NCI-H69 (cell line): ENCODE results near the gene ZIC5.

Source experiments
- DNase-seq: peaks from one replicate; lab custom pipeline; 2025; lab: John Stamatoyannopoulos, UW

Gene ZIC5

DNA sequence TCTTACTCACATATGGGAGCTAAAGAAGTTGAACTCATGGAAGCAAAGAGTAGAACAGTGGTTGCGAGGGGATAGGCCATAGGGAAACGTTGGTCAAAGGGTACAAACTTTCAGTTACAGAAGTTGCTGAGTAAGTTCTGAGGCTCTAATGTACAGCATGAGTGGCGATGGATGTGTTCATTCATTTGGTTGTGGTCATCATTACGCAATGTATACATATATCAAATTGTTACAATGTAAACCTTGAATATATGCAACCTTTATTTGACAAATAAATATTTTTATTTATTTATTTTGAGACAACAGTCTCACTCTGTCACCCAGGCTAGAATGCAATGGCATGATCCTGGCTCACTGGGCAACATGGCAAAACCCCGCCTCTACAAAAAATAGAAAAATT is 38.7 kb downstream of the ZIC5 start:
- DNase-seq: no peak

DNA sequence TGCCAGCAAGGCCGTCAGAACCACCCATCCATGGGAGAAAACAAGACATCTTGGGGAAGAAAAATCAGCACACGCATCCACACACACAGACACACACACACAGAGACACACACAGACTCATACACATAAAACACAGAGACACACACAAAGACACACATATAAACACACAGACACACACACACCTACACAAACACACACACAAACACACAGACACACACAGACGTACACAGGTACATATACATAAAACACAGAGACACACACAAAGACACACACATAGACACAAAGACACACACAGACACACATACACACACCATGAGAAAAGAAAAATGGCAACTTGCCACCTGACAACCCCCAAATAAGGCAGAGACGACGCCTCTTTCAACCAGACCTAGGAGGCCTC is 40.6 kb downstream of the ZIC5 start:
- peak; percentile 43 for DNase-seq

DNA sequence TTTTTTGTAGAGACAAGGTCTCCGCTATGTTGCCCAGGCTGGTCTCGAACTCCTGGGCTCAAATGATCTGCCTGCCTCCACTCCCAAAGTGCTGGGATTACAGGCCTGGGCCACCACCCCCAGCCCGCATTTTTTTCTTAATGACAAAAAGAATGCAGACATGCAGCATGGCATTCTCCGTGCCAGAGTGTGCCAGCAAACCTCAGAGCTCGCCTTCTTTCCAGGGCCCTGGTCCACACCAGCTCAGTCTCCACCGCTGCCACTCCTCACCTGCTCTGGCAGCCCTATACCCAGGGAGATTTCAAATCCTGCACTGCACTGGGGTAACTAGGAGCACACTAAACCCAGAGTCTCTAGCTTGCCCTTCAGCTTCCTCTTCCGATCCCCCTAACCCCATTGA is 41.7 kb downstream of the ZIC5 start:
- DNase-seq: no peak

DNA sequence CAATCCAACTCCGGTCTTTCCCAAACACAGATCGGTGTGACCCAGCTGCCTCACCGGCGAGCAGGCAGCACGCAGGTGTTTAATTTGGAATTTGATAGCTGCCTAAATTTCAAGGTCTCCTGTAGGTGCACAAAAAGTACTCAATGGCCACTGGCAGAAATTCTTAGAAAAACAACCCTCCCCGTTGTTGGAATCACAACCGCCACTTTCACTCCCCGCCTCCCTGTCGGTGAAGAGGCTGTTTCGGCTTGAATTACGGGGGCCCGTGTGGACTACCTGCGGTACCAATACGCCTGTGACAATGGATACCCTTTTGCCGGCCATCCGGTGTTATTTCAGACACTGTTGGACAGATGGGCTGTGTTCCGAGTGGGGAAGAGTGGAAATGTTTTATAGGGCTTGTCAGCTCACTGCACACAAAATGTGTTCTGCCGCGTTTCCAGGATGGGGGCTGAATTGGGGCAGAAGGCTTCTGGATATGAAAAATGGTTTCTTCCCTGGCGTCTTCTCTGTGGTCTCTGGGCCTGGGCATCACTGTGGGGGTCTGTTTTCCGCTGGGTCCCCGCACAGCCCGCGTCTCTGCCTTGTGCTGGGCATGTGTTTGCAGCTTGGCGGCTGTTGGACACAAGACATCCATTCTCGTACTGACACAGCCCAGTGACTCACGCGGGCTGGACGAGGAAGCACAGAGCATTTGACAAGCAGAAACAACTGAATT is 45.4 kb downstream of the ZIC5 start:
- peak; percentile 96 for DNase-seq

DNA sequence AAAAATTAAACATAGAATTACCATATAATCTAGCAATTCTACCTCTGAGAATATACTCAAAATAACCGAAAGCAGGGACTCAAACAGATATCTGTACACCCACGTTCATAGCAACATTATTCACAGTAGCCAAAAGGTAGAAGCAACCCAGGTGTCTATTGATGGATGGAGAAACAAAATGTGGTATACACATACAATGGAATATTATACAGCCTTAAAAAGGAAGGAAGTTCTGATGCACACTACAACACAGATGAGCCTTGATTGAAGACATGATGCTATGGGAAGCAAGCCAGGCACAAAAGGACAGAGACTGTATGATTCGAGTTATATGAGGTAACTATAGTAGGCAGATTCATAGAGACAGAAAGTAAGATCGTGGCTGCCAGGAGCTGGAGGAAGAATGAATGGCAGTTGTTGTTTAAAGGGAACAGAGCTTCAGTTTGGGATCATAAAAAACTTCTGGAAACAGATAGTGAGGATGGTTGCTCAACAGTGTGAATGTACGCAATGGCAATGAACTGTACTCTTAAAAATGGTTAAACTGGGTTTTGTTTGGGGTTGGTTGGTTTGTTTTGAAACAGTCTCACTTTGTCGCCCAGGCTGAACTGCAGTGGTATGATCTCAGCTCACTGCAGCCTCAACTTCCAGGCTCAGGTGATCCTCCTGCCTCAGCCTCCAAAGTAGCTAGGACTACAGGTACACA is 47.5 kb downstream of the ZIC5 start:
- no peak for DNase-seq

DNA sequence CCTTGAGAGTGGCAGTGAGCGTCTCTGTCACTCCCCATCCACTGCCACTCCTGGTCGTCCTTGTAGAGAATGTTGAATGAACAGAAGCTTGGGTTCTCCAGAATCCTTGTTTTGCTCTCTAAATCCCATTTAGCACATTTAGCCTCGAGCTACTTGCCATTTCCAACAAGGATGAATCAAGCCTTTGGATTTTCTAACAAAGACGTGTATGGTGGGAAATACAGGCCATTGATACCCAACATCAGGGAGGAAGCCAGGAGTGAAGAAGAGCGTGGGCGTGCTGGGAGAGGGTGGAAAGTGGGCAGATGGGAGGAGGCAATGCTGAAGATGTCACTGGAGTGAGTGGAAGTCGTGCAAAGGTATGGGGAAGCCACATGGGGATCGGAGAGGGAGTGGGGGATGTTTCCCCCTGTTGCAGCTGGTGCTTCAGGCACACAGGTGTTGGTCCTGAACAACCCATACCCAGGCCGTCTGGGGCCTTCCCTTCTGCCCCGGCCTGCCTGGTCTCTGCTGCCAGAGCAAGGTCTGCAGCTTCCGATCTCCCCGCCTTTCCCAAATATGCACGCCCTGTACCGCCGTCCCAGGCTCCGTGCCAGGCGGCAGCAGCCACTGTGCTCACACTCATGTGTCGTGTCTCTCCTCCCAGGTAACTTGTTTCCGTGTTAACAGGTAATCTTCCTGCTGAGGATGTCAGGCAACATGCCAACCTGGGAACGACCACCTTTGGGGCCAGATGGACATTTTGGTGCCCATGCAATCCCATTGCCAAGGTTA is 48.7 kb downstream of the ZIC5 start:
- peak; percentile 99 for DNase-seq

DNA sequence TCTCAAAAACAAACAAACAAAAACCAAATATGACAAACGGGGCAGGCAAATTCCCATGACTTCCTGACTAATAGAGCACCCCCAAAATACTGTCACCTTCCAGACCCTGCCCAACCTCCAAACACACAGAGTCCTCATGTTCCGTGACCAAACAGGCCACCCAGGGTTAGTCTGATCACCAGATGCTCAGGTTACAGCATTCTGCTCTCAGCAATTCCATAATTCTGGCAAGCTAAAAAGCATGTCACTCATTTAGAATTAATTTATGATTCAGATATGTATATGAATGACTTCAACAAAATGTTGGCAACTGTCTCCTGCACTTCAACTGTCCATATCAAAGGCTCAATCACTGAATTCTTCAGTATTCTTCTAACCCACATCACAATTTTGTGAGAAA is 52.4 kb downstream of the ZIC5 start:
- peak; percentile 28 for DNase-seq

DNA sequence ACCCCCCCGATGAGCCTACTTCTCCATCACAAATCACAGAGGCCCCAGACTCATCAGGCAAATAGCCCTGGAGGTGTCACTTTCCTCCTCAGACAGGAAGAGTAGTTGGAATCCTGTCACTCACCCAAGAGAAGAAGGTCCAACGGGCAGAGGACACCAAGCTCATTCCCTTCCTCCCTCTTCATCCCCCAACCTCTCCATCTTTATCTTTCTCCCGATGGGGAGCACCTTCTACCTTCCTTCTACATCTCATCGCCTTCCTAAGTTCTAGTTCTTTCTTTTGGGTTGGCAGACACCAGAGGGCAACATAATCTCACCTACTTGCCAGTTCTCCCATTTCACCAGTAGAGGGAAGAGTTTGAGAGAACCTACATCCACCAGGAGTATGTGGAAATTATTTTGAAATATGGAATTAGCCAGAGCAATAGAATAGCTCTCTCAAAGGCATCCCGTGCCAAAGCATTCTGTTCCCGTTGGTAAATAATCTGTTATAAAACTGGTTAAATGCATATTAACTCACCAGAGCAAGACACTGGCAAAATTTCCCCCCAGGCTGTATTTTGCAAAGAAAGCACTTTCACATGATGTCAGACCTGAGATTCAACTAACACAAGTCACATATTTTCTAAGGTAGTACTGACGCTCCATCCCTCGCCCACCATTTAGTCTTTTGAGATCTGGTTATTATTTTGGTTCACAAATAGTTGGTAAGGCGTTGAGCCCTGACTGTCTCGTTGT is 55.0 kb downstream of the ZIC5 start:
- DNase-seq: peak; percentile 90

DNA sequence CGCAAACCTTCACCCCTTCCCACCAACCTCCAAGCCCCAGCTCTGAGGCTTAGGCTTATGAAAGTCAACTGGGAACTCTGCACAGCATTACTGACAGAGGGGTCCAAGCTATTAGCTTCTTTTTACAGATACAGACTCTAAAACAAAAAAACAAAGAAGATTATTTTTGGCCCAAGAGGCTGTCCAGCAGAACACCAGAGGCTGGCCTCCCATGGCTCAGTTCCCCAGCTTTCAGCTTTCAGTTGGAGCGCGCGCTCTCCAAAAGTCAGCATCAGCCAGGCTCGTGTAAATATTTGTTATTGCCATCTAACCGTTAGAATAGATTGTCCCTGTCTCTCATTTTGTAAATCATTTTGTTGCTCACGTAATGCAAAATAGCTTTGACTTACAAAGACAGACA is 58.4 kb downstream of the ZIC5 start:
- peak; percentile 76 for DNase-seq
